Uterus (tissue), 2 donors: ENCODE data around the gene WDR44.

ENCODE experiments used
- POLR2A ChIP-seq, 2 donors: fragments of 450-650 bp; IDR thresholded peaks; one replicate each; pipeline ENCODE4 v1.6.1; 2016; ENCODE audit warnings: antibody characterized with exemption in 2 of 2, mild to moderate bottlenecking in 1 of 2, moderate library complexity in 1 of 2
- TF ChIP-seq, protein P1 (sequence below), 4 experiments: fragments of 200-600 bp in 2 of 4; fragments of 450-650 bp in 2 of 4; sonication (generic) in 2 of 4; IDR thresholded peaks; one replicate each; pipeline ENCODE4 v1.5.1; 2016 to 2019; ENCODE audit warnings: antibody characterized with exemption in 4 of 4, mild to moderate bottlenecking in 2 of 4, moderate library complexity in 1 of 4

DNA sequence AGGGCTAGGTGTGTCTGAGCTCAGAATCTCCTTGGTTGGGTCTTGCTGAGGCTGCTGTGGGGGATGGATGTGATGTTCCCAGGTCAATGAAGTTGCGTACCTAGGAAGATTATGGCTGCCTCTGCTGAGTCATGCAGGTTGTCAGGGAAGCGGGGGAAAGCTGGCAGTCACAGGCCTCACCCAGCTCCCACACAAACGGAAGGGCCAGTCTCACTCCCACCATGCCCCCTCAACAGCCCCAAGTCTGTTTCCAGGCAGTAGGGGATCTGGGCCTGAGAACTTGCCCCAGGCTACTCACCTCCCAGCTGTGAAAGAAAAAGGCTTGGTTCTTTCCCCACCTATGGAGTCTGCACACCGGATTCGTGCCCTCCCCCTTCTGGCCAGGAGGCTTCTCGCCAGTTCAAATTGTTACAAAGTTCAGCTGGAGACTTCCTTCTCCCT, 72.9 kb downstream of the WDR44 start:
- TF ChIP-seq, protein P1, sequence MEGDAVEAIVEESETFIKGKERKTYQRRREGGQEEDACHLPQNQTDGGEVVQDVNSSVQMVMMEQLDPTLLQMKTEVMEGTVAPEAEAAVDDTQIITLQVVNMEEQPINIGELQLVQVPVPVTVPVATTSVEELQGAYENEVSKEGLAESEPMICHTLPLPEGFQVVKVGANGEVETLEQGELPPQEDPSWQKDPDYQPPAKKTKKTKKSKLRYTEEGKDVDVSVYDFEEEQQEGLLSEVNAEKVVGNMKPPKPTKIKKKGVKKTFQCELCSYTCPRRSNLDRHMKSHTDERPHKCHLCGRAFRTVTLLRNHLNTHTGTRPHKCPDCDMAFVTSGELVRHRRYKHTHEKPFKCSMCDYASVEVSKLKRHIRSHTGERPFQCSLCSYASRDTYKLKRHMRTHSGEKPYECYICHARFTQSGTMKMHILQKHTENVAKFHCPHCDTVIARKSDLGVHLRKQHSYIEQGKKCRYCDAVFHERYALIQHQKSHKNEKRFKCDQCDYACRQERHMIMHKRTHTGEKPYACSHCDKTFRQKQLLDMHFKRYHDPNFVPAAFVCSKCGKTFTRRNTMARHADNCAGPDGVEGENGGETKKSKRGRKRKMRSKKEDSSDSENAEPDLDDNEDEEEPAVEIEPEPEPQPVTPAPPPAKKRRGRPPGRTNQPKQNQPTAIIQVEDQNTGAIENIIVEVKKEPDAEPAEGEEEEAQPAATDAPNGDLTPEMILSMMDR (IDR thresholded peaks at IDR 0.05) = no peak
- TF ChIP-seq POLR2A (IDR thresholded peaks at IDR 0.05) = no peak
